Adrenal gland (tissue), 5 donors: Measurements from ENCODE around the gene LARP1.
"Not testable (repeated sequence)": the region's sequence is repeated elsewhere in the genome, so short reads cannot be mapped to it uniquely, and the experiment has no call there.

ENCODE experiments used
- CTCF ChIP-seq, 6 experiments: fragments of 450-650 bp in 4 of 6; fragments of 200-600 bp in 2 of 6; sonication (generic) in 1 of 6; IDR thresholded peaks; 1 replicate in 5 of 6; 2 replicates in 1 of 6; pipeline versions ENCODE4 v1.5.1 to v1.8.0; 2016 to 2021; ENCODE audit warnings: antibody characterized with exemption in 6 of 6, mild to moderate bottlenecking in 2 of 6, moderate library complexity in 1 of 6
- POLR2A ChIP-seq, 2 donors: fragments of 450-650 bp; IDR thresholded peaks; one replicate each; pipeline ENCODE4 v1.6.1; 2017; ENCODE audit warnings: antibody characterized with exemption in 2 of 2, mild to moderate bottlenecking in 2 of 2, moderate library complexity in 1 of 2
- donor health status: DM: no; HTN: no; CAD: no.

GRCh38 chr5:154750641-154751040 lies 4.5 kb upstream of the LARP1 start:
- not testable (repeated sequence) for TF ChIP-seq CTCF, POLR2A (IDR thresholded peaks at IDR 0.05)
